Epithelial cell of proximal tubule (primary cell): ENCODE measurements around the gene CABP1. TPM values are rescaled to one million over a fixed set of nuclear protein-coding genes. Genes with fewer than 3 reads are reported as not detected.
A peak's percentile ranks its signal among the peaks of the same experiment; 100 is the strongest.
"Not testable (repeated sequence)": the region's sequence is repeated elsewhere in the genome, so short reads cannot be mapped to it uniquely, and the experiment has no call there.

Experiments
- DNase-seq: peaks from one replicate; pipeline ENCODE4 v3.0.0-alpha.2; 2011; ENCODE audit warnings: low read depth
- H3K4me3 ChIP-seq: 2 replicates; pipeline ENCODE4 v1.5.1; 2011; ENCODE audit warnings: low read depth, mild to moderate bottlenecking, low read length
- total RNA-seq: library from RNA; depleted of rRNA; stranded (reverse); fragments of >200 nt; gene quantifications from 2 replicates; pipeline ENCODE4 v1.2.3, GENCODE V29; 2015
- TF ChIP-seq, protein P1 (sequence below): conservative IDR thresholded peaks from 2 replicates; pipeline ENCODE4 v1.5.1; 2012; ENCODE audit warnings: low read depth, mild to moderate bottlenecking, low read length

Gene CABP1
- total RNA-seq, 1 donor from 2014 or later, result 1.1 TPM

GRCh38 chr12:120662879-120663278 is 22.5 kb downstream of the CABP1 start:
- DNase-seq, result no peak
- no peak overlapping the region for H3K4me3 ChIP-seq
- TF ChIP-seq, protein P1, sequence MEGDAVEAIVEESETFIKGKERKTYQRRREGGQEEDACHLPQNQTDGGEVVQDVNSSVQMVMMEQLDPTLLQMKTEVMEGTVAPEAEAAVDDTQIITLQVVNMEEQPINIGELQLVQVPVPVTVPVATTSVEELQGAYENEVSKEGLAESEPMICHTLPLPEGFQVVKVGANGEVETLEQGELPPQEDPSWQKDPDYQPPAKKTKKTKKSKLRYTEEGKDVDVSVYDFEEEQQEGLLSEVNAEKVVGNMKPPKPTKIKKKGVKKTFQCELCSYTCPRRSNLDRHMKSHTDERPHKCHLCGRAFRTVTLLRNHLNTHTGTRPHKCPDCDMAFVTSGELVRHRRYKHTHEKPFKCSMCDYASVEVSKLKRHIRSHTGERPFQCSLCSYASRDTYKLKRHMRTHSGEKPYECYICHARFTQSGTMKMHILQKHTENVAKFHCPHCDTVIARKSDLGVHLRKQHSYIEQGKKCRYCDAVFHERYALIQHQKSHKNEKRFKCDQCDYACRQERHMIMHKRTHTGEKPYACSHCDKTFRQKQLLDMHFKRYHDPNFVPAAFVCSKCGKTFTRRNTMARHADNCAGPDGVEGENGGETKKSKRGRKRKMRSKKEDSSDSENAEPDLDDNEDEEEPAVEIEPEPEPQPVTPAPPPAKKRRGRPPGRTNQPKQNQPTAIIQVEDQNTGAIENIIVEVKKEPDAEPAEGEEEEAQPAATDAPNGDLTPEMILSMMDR, result no peak

- DNase-seq, result no peak
- no peak overlapping the region for H3K4me3 ChIP-seq
- TF ChIP-seq, protein P1, result no peak
Observed at GRCh38 chr12:120663741-120664140, 23.3 kb downstream of the CABP1 start.

DNA sequence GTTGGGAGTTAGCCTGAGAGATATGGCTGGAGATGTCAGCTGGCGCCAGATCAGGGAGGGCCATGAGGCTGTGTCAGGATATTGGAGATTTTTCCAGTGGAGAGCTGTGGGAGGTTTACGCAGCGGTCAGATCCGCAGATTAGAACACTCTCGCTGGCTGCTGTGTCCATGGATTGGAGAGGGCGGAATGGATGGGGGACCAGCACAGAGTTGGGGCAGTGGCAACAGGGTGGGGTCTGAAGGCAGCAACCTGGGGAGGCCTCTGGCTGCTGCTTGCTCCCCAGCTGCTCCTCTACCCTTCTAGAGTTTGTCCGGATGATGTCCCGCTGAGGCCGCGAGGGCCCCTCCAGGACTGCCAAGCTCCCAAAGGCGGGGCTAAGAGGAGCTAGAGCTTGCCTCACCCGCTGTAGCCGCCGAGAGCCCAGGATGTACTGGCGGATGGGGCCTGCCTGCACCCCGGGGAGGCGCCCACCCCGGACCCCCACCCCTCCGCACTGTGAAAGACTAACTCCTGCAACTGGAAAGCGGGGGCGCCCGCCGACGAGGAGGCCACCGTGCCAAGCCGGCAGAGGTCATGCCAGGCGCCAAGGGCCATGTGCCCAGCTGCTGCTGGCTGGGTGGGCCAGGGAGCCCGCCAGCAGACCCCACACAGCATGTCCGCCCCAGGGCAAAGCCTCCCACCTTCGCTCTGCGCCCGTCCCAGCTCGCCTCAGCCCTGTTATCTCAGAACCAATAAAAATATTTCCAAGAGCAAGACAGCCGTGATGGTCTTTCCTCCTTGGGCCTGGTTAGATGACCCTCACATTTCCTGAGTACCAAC is 26.4 kb downstream of the CABP1 start:
- H3K4me3 ChIP-seq, result no peak overlapping the region
- no peak for DNase-seq
- TF ChIP-seq, protein P1, result no peak

GRCh38 chr12:120668091-120668867 is 27.9 kb downstream of the CABP1 start:
- TF ChIP-seq, protein P1, result no peak
- no peak for DNase-seq
- H3K4me3 ChIP-seq, result no peak overlapping the region

DNA sequence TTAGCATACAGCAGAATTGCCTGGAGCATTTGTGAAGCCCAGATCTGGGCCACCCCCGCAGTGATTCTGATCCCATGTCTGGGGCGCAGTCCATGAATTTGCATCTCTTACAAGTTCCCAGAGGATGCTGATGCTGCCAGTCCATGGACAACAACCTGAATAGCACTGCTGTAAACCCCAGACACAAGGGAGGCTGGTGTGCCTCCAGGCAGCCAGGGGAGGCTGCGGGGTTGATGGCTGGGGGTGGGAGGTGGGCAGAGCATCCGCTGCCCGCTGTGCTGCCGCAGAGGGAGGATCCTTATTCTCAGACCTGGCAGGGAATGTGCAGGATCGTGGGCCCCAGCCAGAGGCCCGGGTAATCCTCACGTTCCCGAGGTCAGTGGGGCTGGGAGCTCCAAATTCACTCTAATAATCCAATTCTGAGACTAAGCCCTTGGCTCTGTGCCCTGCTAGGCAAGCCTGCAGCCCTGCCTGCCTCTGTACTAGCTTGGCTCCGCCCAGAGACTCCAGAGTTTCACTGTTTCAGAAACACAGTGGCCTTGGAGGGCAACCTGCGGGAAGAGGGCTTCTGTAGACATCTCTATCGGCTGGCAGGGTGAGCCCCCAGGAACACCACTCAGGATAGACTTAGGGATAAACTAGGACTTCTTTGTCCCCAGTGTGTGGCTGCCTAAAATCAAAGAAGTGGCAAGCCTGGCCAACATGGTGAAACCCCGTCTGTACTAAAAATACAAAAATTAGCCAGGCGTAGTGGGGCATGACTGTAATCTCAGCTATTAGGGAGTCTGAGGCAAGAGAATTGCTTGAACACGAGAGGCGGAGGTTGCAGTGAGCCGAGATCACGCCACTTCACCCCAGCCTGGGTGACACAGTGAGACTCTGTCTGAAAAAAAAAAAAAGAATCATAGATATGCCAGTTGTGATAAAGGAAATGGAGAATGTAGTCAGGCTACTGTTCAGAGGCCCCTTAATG is 28.7 kb downstream of the CABP1 start:
- peak overlapping the region; percentile 32 for H3K4me3 ChIP-seq
- TF ChIP-seq, protein P1, result no peak
- DNase-seq, result no peak

DNA sequence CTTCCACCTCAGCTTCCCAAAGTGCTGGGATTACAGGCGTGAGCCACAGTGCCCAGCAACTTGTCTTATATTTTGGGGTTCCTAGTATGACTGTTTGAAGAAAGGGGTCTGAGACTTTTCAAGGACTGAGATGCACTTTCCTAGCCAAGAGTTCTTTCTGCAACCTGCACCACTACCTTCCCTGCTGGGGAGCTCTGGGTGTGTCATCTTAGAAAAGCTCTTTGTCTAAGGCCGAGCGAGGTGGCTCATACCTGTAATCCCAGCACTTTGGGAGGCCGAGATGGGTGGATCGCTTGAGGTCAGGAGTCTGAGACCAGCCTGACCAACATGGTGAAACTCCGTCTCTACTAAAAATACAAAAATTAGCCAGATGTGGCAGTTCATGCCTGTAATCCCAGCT is 29.8 kb downstream of the CABP1 start:
- not testable (repeated sequence) for H3K4me3 ChIP-seq, DNase-seq
